ENCODE measurements around the gene SLC24A4. TPM values are rescaled to one million over a fixed set of nuclear protein-coding genes. Genes with fewer than 3 reads are reported as not detected.

SLC24A4 gene
- polyA plus RNA-seq, 1 donor (not counting 4 experiments of a cell fraction or from before 2014, with no cell fraction given) = 0.10 TPM

DNA sequence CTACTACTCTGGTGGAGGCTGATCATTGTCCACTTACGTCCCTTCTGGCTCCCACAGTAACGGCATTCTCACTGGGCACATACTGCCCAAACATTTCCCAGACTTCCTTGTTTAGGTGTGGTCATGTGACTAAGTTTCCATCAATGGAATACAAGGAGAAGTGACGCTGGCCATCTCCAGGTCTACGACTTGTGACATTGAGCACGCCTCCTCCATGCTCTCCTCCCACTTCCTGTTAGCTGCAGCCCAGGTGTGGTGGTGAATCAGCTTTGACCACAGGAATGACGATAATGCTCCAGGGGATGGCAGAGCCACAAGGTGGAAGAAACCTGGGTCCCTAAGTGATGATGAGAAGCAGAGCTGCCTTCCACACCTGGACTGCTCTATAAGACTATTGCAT is 6.0 kb upstream of the SLC24A4 start:
- H4K20me1 ChIP-seq (ENCODE audit: control insufficient read depth, extremely low read depth, insufficient read depth, low read length) = no peaks in the 10 kb centered on the region
- H3K27ac ChIP-seq (ENCODE audit: control insufficient read depth, insufficient read depth, low read length) = no peak overlapping the region
- H3K4me2 ChIP-seq (ENCODE audit: control insufficient read depth, extremely low read depth, insufficient read depth, low read depth, low read length) = no peak overlapping the region
- peak; percentile 32 for DNase-seq (ENCODE audit: low read depth, low spot score)
- H3K79me2 ChIP-seq (ENCODE audit: control insufficient read depth, insufficient read depth, low read length) = no peaks in the 10 kb centered on the region
- H3K36me3 ChIP-seq (ENCODE audit: control insufficient read depth in 2 of 2, extremely low read depth in 1 of 2, insufficient read depth in 2 of 2, low read length in 2 of 2) = no peaks in the 10 kb centered on the region
- dilution Hi-C loops (cut with MboI; ENCODE audit: extremely low pct_ligation_motif_present, low sequenced_read_pairs) = no loop called here
- TF ChIP-seq, protein P1, sequence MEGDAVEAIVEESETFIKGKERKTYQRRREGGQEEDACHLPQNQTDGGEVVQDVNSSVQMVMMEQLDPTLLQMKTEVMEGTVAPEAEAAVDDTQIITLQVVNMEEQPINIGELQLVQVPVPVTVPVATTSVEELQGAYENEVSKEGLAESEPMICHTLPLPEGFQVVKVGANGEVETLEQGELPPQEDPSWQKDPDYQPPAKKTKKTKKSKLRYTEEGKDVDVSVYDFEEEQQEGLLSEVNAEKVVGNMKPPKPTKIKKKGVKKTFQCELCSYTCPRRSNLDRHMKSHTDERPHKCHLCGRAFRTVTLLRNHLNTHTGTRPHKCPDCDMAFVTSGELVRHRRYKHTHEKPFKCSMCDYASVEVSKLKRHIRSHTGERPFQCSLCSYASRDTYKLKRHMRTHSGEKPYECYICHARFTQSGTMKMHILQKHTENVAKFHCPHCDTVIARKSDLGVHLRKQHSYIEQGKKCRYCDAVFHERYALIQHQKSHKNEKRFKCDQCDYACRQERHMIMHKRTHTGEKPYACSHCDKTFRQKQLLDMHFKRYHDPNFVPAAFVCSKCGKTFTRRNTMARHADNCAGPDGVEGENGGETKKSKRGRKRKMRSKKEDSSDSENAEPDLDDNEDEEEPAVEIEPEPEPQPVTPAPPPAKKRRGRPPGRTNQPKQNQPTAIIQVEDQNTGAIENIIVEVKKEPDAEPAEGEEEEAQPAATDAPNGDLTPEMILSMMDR (optimal IDR thresholded peaks at IDR 0.05 in 1 of 3, IDR thresholded peaks at IDR 0.05 in 1 of 3, conservative IDR thresholded peaks at IDR 0.05 in 1 of 3; ENCODE audit: extremely low read depth in 1 of 3, insufficient read depth in 2 of 3, low read length in 3 of 3) = no peak
- no peak for TF ChIP-seq EZH2 (IDR thresholded peaks at IDR 0.05; ENCODE audit: low read length)
- H3K4me1 ChIP-seq (ENCODE audit: control insufficient read depth, extremely low read depth, insufficient read depth, low read length) = no peaks in the 10 kb centered on the region
- FAIRE-seq = no peak
- H2AFZ ChIP-seq (ENCODE audit: control insufficient read depth, low read length) = no peak overlapping the region
- H3K9me1 ChIP-seq (ENCODE audit: control insufficient read depth, extremely low read depth, insufficient read depth, low read length) = no peaks in the 10 kb centered on the region
- peaks cover 11% of the 10 kb centered on the region for H3K9me3 ChIP-seq (ENCODE audit: control insufficient read depth, low read depth, low read length)
- H3K27me3 ChIP-seq (ENCODE audit: control insufficient read depth, extremely low read depth, insufficient read depth, low read length) = peaks cover 20% of the 10 kb centered on the region
- no peak overlapping the region for H3K9ac ChIP-seq (ENCODE audit: control insufficient read depth, extremely low read depth, insufficient read depth, low read length)
- H3K4me3 ChIP-seq (ENCODE audit: control insufficient read depth in 2 of 3, extremely low read depth in 1 of 3, insufficient read depth in 2 of 3, low read depth in 1 of 3, low read length in 3 of 3) = no peak overlapping the region

GRCh38 chr14:92317511-92317910 is 5.5 kb upstream of the SLC24A4 start:
- DNase-seq (ENCODE audit: low read depth, low spot score) = no peak
- no peak for FAIRE-seq
- H3K4me3 ChIP-seq (ENCODE audit: control insufficient read depth in 2 of 3, extremely low read depth in 1 of 3, insufficient read depth in 2 of 3, low read depth in 1 of 3, low read length in 3 of 3) = no peak overlapping the region
- H3K4me1 ChIP-seq (ENCODE audit: control insufficient read depth, extremely low read depth, insufficient read depth, low read length) = no peaks in the 10 kb centered on the region
- peaks cover 26% of the 10 kb centered on the region for H3K27me3 ChIP-seq (ENCODE audit: control insufficient read depth, extremely low read depth, insufficient read depth, low read length)
- H3K27ac ChIP-seq (ENCODE audit: control insufficient read depth, insufficient read depth, low read length) = no peak overlapping the region
- H3K36me3 ChIP-seq (ENCODE audit: control insufficient read depth in 2 of 2, extremely low read depth in 1 of 2, insufficient read depth in 2 of 2, low read length in 2 of 2) = no peaks in the 10 kb centered on the region
- dilution Hi-C loops (cut with MboI; ENCODE audit: extremely low pct_ligation_motif_present, low sequenced_read_pairs) = no loop called here
- no peaks in the 10 kb centered on the region for H3K9me1 ChIP-seq (ENCODE audit: control insufficient read depth, extremely low read depth, insufficient read depth, low read length)
- H3K79me2 ChIP-seq (ENCODE audit: control insufficient read depth, insufficient read depth, low read length) = no peaks in the 10 kb centered on the region
- no peak overlapping the region for H3K4me2 ChIP-seq (ENCODE audit: control insufficient read depth, extremely low read depth, insufficient read depth, low read depth, low read length)
- H3K9me3 ChIP-seq (ENCODE audit: control insufficient read depth, low read depth, low read length) = peaks cover 11% of the 10 kb centered on the region
- no peaks in the 10 kb centered on the region for H4K20me1 ChIP-seq (ENCODE audit: control insufficient read depth, extremely low read depth, insufficient read depth, low read length)
- H3K9ac ChIP-seq (ENCODE audit: control insufficient read depth, extremely low read depth, insufficient read depth, low read length) = no peak overlapping the region
- TF ChIP-seq, protein P1 (optimal IDR thresholded peaks at IDR 0.05 in 1 of 3, IDR thresholded peaks at IDR 0.05 in 1 of 3, conservative IDR thresholded peaks at IDR 0.05 in 1 of 3; ENCODE audit: extremely low read depth in 1 of 3, insufficient read depth in 2 of 3, low read length in 3 of 3) = no peak
- TF ChIP-seq EZH2 (IDR thresholded peaks at IDR 0.05; ENCODE audit: low read length) = no peak
- no peak overlapping the region for H2AFZ ChIP-seq (ENCODE audit: control insufficient read depth, low read length)
